GM13976 (cell line): ENCODE results near the gene TSPYL2.

Experiments used
- DNase-seq: peaks from one replicate; pipeline ENCODE4 v3.0.0; 2012; ENCODE audit warnings: low spot score
- in situ Hi-C: fragments of 300-500 bp; cut with MboI; formaldehyde crosslinking; loops from one replicate; pipeline ENCODE4 v1.12.0; 2022; ENCODE audit warnings: low sequenced_read_pairs, mixed read lengths, inconsistent platforms; ENCODE audit not compliant: unreplicated experiment
- TF ChIP-seq, protein P1 (sequence below): IDR thresholded peaks from 2 replicates; pipeline ENCODE4 v1.5.1; 2012; ENCODE audit warnings: borderline replicate concordance, mild to moderate bottlenecking; ENCODE audit not compliant: insufficient read depth; ENCODE audit errors: extremely low read depth, missing control alignments, control extremely low read depth

The TSPYL2 gene

DNA sequence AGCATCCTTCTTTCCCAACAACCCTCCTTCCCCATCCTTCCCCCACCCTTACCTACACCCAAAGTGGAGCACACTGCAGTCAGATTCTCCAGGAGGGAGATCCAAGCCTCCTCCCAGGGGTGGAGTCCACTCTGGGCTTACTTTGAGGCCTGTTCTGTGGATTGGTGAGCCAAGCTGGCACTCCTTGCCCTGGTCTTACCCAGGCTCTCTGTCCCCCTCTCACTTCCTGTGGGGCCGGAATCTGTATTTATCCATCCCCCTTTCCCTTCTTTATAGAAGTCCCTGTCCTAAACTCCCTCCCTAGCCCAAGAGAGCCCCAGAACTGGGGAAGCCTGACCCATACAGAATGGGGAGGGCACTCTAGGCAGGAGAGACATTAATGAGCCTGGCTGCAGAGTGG lies 3.2 kb upstream of the TSPYL2 start:
- no peak for DNase-seq
- in situ Hi-C loops = no loop called here
- TF ChIP-seq, protein P1, sequence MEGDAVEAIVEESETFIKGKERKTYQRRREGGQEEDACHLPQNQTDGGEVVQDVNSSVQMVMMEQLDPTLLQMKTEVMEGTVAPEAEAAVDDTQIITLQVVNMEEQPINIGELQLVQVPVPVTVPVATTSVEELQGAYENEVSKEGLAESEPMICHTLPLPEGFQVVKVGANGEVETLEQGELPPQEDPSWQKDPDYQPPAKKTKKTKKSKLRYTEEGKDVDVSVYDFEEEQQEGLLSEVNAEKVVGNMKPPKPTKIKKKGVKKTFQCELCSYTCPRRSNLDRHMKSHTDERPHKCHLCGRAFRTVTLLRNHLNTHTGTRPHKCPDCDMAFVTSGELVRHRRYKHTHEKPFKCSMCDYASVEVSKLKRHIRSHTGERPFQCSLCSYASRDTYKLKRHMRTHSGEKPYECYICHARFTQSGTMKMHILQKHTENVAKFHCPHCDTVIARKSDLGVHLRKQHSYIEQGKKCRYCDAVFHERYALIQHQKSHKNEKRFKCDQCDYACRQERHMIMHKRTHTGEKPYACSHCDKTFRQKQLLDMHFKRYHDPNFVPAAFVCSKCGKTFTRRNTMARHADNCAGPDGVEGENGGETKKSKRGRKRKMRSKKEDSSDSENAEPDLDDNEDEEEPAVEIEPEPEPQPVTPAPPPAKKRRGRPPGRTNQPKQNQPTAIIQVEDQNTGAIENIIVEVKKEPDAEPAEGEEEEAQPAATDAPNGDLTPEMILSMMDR = no peak

DNA sequence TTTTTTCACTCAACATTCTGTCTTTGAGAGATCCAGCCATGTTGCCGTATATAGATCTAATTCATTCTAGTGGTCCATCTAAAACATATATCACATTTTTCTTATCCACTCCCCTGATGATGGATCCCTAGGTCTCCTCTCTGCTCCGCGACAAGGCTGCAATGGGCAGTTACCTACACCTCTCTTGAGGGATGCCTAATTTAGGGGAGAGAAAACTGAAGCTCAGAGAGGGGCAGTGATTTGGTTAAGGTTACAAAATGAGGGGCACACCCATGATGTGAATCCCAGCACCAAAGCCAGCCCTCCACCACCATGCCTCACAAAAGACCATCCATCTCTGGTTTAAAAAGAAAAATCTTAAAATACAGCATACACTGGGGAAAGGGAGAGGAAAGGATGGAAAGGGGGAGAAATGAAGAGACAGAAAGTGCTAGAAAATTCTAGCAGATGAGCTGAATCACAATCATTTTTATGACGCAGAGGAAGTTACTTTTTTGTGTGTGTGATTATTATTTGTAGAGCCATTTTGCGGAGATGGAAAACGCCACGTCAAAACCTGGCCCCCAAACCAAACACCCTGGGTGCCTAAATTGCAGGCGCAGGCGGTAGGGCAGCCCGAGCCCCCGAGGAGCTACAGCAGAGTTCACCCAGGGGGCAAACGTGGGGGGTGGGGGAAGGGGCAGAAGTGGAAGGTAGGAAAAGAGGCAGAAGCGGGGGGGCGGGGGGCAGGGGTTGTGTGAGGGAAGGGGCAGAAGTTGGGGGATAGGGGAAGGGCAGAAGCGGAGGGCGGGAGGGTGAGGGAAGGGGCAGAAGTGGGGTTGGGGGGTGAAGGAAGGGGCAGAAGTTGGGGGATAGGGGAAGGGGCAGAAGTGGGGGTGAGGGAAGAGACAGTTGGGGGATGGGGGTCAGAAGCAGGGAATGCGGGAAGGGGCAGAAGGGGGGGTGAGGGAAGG lies 1.3 kb upstream of the TSPYL2 start:
- in situ Hi-C loops = no loop called here
- no peak for DNase-seq
- TF ChIP-seq, protein P1 = no peak

DNA sequence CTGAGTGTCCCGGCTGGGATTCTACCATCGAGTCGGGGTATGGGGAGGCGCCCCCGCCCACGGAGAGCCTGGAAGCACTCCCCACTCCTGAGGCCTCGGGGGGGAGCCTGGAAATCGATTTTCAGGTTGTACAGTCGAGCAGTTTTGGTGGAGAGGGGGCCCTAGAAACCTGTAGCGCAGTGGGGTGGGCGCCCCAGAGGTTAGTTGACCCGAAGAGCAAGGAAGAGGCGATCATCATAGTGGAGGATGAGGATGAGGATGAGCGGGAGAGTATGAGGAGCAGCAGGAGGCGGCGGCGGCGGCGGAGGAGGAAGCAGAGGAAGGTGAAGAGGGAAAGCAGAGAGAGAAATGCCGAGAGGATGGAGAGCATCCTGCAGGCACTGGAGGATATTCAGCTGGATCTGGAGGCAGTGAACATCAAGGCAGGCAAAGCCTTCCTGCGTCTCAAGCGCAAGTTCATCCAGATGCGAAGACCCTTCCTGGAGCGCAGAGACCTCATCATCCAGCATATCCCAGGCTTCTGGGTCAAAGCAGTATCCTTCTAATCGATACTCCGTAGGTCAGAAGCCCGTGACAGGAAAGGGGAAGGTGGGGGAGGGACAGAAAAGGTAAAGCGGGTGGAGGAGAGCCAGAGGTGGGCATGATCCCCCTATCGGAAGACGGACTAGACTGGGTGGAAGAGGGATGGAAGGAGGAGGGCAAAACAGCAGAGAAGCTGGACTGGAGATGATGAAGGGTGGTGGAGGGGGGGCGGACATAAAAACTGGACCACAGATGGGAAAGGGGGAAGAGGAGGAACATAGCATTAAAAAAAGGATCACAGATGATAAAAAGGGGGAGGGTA lies 828 bp downstream of the TSPYL2 start:
- no peak for DNase-seq
- in situ Hi-C loops = no loop called here
- TF ChIP-seq, protein P1 = no peak

DNA sequence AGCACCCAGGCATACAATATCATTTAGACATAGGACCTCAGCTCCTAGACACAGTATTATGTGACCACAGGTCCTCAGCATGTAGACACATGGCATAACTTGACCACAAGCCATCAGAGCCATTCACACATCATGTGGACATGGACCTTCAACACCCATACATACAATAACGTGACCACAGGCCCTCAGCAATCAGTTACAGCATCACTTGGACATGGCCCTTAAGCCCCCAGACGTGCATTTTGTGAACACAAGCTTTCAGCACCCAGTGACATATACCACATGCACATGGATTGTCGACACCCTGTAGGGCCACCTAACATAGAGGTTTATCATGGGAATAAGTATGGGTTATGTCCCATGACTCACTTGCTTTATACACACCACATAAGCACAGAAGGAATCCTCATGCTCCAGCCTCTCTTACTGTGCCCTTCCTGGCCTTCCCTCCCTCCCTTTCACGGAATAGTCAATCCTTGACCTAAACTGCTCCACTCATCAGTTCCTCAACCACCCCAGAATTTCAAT lies 1.9 kb downstream of the TSPYL2 start:
- in situ Hi-C loops = no loop called here
- TF ChIP-seq, protein P1 = no peak
- no peak for DNase-seq

DNA sequence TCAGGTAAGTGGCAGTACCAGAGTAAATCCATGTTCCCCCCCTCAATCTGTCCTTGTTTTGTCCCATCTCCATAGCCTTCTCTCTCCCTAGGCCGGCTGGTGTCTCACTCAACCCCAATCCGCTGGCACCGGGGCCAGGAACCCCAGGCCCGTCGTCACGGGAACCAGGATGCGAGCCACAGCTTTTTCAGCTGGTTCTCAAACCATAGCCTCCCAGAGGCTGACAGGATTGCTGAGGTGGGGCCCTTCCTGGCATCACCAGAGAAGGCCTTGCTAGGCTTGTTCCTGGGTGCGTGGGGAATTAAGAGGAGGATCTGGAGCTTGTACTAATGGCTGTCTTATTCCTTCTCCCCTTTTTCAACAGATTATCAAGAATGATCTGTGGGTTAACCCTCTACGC lies 2.7 kb downstream of the TSPYL2 start:
- in situ Hi-C loops = no loop called here
- TF ChIP-seq, protein P1 = no peak
- no peak for DNase-seq

DNA sequence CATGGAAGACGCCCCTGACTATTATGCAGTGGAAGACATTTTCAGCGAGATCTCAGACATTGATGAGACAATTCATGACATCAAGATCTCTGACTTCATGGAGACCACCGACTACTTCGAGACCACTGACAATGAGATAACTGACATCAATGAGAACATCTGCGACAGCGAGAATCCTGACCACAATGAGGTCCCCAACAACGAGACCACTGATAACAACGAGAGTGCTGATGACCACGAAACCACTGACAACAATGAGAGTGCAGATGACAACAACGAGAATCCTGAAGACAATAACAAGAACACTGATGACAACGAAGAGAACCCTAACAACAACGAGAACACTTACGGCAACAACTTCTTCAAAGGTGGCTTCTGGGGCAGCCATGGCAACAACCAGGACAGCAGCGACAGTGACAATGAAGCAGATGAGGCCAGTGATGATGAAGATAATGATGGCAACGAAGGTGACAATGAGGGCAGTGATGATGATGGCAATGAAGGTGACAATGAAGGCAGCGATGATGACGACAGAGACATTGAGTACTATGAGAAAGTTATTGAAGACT lies 3.6 kb downstream of the TSPYL2 start:
- TF ChIP-seq, protein P1 = no peak
- DNase-seq = no peak
- in situ Hi-C loops = no loop called here
